Stomach (tissue), 9 donors: ENCODE results near the gene DNAH3. TPM values are rescaled to one million over a fixed set of nuclear protein-coding genes. Genes with fewer than 3 reads are reported as not detected.

Experiments used
- DNase-seq, 2 donors: peaks; one replicate each; pipeline versions ENCODE4 v3.0.0 to v3.0.0-alpha.2; 2013 to 2019
- H3K27ac ChIP-seq, 5 donors: fragments of 200-600 bp in 4 of 5; sonication (generic) in 4 of 5; one replicate each; pipeline ENCODE4 v1.5.1; 2013 to 2019; ENCODE audit warnings: mild to moderate bottlenecking in 1 of 5, moderate library complexity in 1 of 5
- H3K27me3 ChIP-seq, 3 donors: fragments of 200-600 bp; sonication (generic); one replicate each; pipeline ENCODE4 v1.5.1; 2017 to 2019; ENCODE audit warnings: mixed run types in 1 of 3
- H3K36me3 ChIP-seq, 4 donors: fragments of 200-600 bp; sonication (generic); 1 replicate in 3 of 4; 2 replicates in 1 of 4; pipeline ENCODE4 v1.5.1; 2016 to 2019
- H3K4me1 ChIP-seq, 4 donors: fragments of 200-600 bp; sonication (generic); one replicate each; pipeline ENCODE4 v1.5.1; 2016 to 2019
- H3K4me3 ChIP-seq, 4 donors: fragments of 200-600 bp; sonication (generic) in 3 of 4; one replicate each; pipeline ENCODE4 v1.5.1; 2016 to 2019; ENCODE audit warnings: mild to moderate bottlenecking in 1 of 4
- H3K9me3 ChIP-seq, 4 donors: fragments of 200-600 bp; sonication (generic); one replicate each; pipeline ENCODE4 v1.5.1; 2016 to 2019
- CTCF ChIP-seq, 7 experiments: fragments of 450-650 bp in 4 of 7; fragments of 200-600 bp in 3 of 7; sonication (generic) in 3 of 7; IDR thresholded peaks; one replicate each; pipeline ENCODE4 v1.5.1; 2016 to 2019; ENCODE audit warnings: antibody characterized with exemption in 7 of 7, control low read depth in 2 of 7, mild to moderate bottlenecking in 1 of 7
- EP300 ChIP-seq: sonication (generic); formaldehyde crosslinking; IDR thresholded peaks from one replicate; pipeline ENCODE4 v1.6.1; 2017; ENCODE audit warnings: antibody characterized with exemption
- POLR2A ChIP-seq, 4 donors: fragments of 450-650 bp; IDR thresholded peaks; one replicate each; pipeline ENCODE4 v1.6.1; 2016; ENCODE audit warnings: antibody characterized with exemption in 4 of 4, control low read depth in 2 of 4, mild to moderate bottlenecking in 1 of 4, moderate library complexity in 1 of 4
- POLR2AphosphoS5 ChIP-seq, 3 donors: sonication (generic); formaldehyde crosslinking; IDR thresholded peaks; one replicate each; pipeline ENCODE4 v1.6.1; 2016; ENCODE audit warnings: antibody characterized with exemption in 3 of 3
- WGBS, 5 donors: extraction: QIAGEN DNeasy Blood & Tissue Kit in 3 of 5; methylation state at CpG; one replicate each; pipeline versions ENCODE4 v1.1.5 to v1.1.7; 2013 to 2018; 5-methylcytosine and 5-hydroxymethylcytosine counted together
- intact Hi-C: fragments of 100-400 bp; cut with DNase I; formaldehyde crosslinking; loops from one replicate; pipeline ENCODE4 v1.15.1; 2023; ENCODE audit warnings: low total_unique reads
- polyA plus RNA-seq, 3 donors: library from polyadenylated mRNA; stranded (reverse); fragments of 200-250 nt; gene quantifications; one replicate each; pipeline ENCODE4 v1.2.3, GENCODE V29; 2013
- total RNA-seq, 5 donors: library from RNA; depleted of rRNA; stranded (reverse); fragments of >200 nt; gene quantifications; one replicate each; pipeline versions ENCODE4 v1.1.0 to v1.2.3, GENCODE V29; 2014 to 2016
- donor health status: healthy with polysubstance abuse.
- donor health status: Bipolar disorder and iron deficiency.
- donor health status: healthy.

Gene DNAH3
- total and polyA plus RNA-seq, 8 donors, result 0.10 to 8.7 (median 0.18) TPM; not detected in 5

- WGBS, 5 donors, result 98 to 100% (median 100%) methylated on average over 2 of the region's 2 CpGs
- H3K4me3 ChIP-seq, result no peak overlapping the region
- intact Hi-C loops, result no loop called here
Measured at GRCh38 chr16:20920799-20921198, 229.8 kb downstream of the DNAH3 start.

DNA sequence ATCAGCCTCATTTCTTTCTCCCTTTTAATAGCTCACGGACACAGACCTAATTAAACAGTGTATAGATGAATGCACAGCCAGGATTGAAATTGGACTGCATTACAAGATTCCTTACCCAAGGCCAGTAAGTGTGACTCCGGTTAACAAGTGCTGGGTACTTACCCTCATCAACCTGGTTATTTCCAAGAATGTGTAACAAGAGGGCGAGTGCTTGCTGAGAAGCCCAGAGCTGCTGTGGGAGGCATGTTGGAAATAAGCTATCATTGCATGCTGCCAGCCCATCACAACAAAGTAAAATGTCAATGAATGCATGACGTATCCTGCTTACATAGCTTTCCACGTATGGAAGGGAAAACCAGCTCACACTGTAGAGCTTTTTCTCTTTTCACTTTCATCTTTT lies 230.6 kb downstream of the DNAH3 start:
- TF ChIP-seq POLR2A (IDR thresholded peaks at IDR 0.05) (no peak), EP300 (no peak), CTCF (IDR thresholded peaks at IDR 0.05) (no peak)
- Histone ChIP-seq H3K9me3 (no peaks in the 10 kb centered on the region), H3K27ac (no peak overlapping the region), H3K27me3 (no peaks in the 10 kb centered on the region), H3K36me3 (peaks cover 0 to 52% (median 33%) of the 10 kb centered on the region in 4 donors), H3K4me1 (peaks cover 0 to 11% (median 0%) of the 10 kb centered on the region in 4 donors), H3K4me3 (no peak overlapping the region)
- no peak for DNase-seq
- WGBS, 5 donors, result 91 to 98% (median 94%) methylated on average over 5 of the region's 5 CpGs
- intact Hi-C loops, result no loop called here

More at GRCh38 chr16:20920799-20921198, 229.8 kb downstream of the DNAH3 start:
- H3K9me3 ChIP-seq, result no peaks in the 10 kb centered on the region
- no peak for DNase-seq
- H3K27me3 ChIP-seq, result no peaks in the 10 kb centered on the region
- H3K4me1 ChIP-seq, result peaks cover 0 to 11% (median 0%) of the 10 kb centered on the region in 4 donors
- no peak for TF ChIP-seq CTCF (IDR thresholded peaks at IDR 0.05)
- TF ChIP-seq POLR2AphosphoS5 (IDR thresholded peaks at IDR 0.05), result no peak
- no peak for TF ChIP-seq EP300
- TF ChIP-seq POLR2A (IDR thresholded peaks at IDR 0.05), result no peak
- peaks cover 0 to 59% (median 39%) of the 10 kb centered on the region in 4 donors for H3K36me3 ChIP-seq
- H3K27ac ChIP-seq, result no peak overlapping the region

DNA sequence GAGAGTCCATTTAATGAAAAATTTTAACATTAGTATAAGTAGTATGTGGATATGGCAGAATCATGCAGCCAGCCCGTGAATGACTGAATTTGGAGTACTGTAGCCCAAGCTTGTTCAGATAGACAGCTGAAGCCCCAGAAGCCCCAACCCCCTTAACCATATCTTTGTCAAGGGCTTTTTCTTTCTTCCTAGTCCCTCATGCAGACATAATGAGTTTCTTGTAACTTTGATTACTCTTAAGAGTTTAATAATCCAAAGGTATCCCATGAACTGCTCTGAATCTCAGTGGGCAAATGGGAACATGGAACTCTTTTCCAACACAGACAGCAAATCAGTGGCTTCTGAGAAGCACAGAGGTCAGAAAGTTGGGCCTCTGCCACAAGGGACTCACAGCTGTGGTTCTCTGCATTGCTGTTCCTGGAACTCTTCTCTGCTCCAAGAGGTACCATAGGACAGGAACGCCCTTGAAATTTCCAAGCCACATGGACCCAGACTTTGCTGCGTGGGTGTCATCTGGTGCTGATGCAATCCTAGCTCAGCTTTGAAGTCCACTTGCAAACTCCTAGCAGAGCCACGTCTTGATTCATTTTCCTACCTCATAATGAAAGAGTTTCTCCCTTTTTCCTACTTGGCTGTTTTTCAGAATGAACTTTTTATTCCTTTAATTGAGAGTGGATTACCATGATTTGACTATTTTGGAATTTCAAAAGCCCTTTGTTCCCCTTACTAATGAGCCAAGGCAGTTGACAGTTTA lies 232.0 kb downstream of the DNAH3 start:
- Histone ChIP-seq H3K27me3 (no peaks in the 10 kb centered on the region), H3K36me3 (peaks cover 0 to 38% (median 19%) of the 10 kb centered on the region in 4 donors), H3K9me3 (no peaks in the 10 kb centered on the region), H3K27ac (no peak overlapping the region), H3K4me3 (no peak overlapping the region), H3K4me1 (peaks cover 0 to 20% (median 5%) of the 10 kb centered on the region in 4 donors)
- no peak for DNase-seq
- intact Hi-C loops, result no loop called here
- whole genome bisulfite sequencing, 5 donors, result 64 to 81% (median 74%) methylated on average over 4 of the region's 4 CpGs
- TF ChIP-seq EP300, result no peak

GRCh38 chr16:20916942-20917341 lies 233.7 kb downstream of the DNAH3 start:
- Histone ChIP-seq H3K27me3 (no peaks in the 10 kb centered on the region), H3K4me3 (no peak overlapping the region), H3K4me1 (peaks cover 0 to 27% (median 14%) of the 10 kb centered on the region in 4 donors), H3K9me3 (no peaks in the 10 kb centered on the region), H3K27ac (no peak overlapping the region), H3K36me3 (peaks cover 0 to 21% (median 12%) of the 10 kb centered on the region in 4 donors)
- WGBS, 5 donors, result 81 to 99% (median 84%) methylated on average over 4 of the region's 4 CpGs
- intact Hi-C loops, result no loop called here
- no peak for DNase-seq
- TF ChIP-seq CTCF (IDR thresholded peaks at IDR 0.05) (no peak), POLR2A (IDR thresholded peaks at IDR 0.05) (no peak), EP300 (no peak), POLR2AphosphoS5 (IDR thresholded peaks at IDR 0.05) (no peak)

- Histone ChIP-seq H3K27me3 (no peaks in the 10 kb centered on the region), H3K4me3 (no peak overlapping the region), H3K4me1 (peaks cover 2 to 34% (median 18%) of the 10 kb centered on the region in 4 donors), H3K36me3 (peaks cover 0 to 18% (median 12%) of the 10 kb centered on the region in 4 donors), H3K9me3 (no peaks in the 10 kb centered on the region), H3K27ac (no peak overlapping the region)
- 89 to 95% (median 93%) methylated on average over 10 of the region's 10 CpGs for WGBS, 5 donors
- intact Hi-C loops, result no loop called here
- DNase-seq, result no peak
- TF ChIP-seq POLR2A (IDR thresholded peaks at IDR 0.05) (no peak), POLR2AphosphoS5 (IDR thresholded peaks at IDR 0.05) (no peak), CTCF (IDR thresholded peaks at IDR 0.05) (no peak), EP300 (no peak)
Measured at GRCh38 chr16:20916289-20916688, 234.4 kb downstream of the DNAH3 start.
